IMR-90 (cell line): ENCODE measurements around the gene GPN1. TPM values are rescaled to one million over a fixed set of nuclear protein-coding genes. Genes with fewer than 3 reads are reported as not detected.

Experiments
- ATAC-seq: fragments of 200-7000 bp; cut with Tn5 transposase; 2 replicates; pipeline ENCODE4 v1.9.1; 2020; ENCODE audit warnings: low read depth, mild to moderate bottlenecking, moderate library complexity
- BruUV-seq: library from RNA; stranded (reverse); fragments of 400-500 nt; replicated peaks from 2 replicates; lab custom pipeline; 2021; lab: Mats Ljungman, UMichigan
- CTCF ChIA-PET: fragments of 300-600 bp; formaldehyde crosslinking; extraction: SDS; loops from one replicate; lab custom pipeline; 2021; ENCODE audit warnings: antibody characterized with exemption; lab: Yijun Ruan, JAX
- POLR2A ChIA-PET: fragments of 300-600 bp; sonication (Branson Sonifier 250); formaldehyde crosslinking; loops from one replicate; lab custom pipeline; 2022; ENCODE audit warnings: antibody characterized with exemption; ENCODE audit not compliant: unreplicated experiment; lab: Charles Lee
- DNase-seq: peaks from one replicate; pipeline ENCODE4 v3.0.0; 2013
- H2AFZ ChIP-seq: replicated peaks from 2 replicates; pipeline ENCODE3; 2013; ENCODE audit warnings: low read length, mild to moderate bottlenecking; ENCODE audit not compliant: poor library complexity
- H2AK5ac ChIP-seq: 2 replicates; pipeline ENCODE4 v1.6.1; 2013; ENCODE audit warnings: low read depth, low read length, inconsistent platforms
- H2AK9ac ChIP-seq: replicated peaks from 2 replicates; pipeline ENCODE3; 2013; ENCODE audit warnings: mild to moderate bottlenecking, low read depth, low read length, moderate library complexity; ENCODE audit not compliant: poor library complexity
- H2BK120ac ChIP-seq: 2 replicates; pipeline ENCODE4 v1.6.1; 2013; ENCODE audit warnings: low read depth, low read length, inconsistent platforms
- H2BK15ac ChIP-seq: 3 replicates; pipeline ENCODE4 v1.6.1; 2013; ENCODE audit warnings: low read depth, low read length, inconsistent platforms
- H2BK20ac ChIP-seq: 2 replicates; pipeline ENCODE4 v1.6.1; 2013; ENCODE audit warnings: low read depth, mild to moderate bottlenecking, inconsistent platforms, low read length, moderate library complexity
- H2BK5ac ChIP-seq: 2 replicates; pipeline ENCODE4 v1.6.1; 2013; ENCODE audit warnings: mild to moderate bottlenecking, low read depth, low read length, inconsistent platforms; ENCODE audit not compliant: poor library complexity, severe bottlenecking
- H3K14ac ChIP-seq: replicated peaks from 2 replicates; pipeline ENCODE4 v1.6.1; 2013; ENCODE audit warnings: low read depth, low read length, inconsistent platforms
- H3K18ac ChIP-seq: 2 replicates; pipeline ENCODE4 v1.6.1; 2013; ENCODE audit warnings: low read depth, low read length, control low read depth
- H3K23ac ChIP-seq: 2 replicates; pipeline ENCODE4 v1.6.1; 2013; ENCODE audit warnings: low read depth, low read length, inconsistent platforms
- H3K27ac ChIP-seq: 2 replicates; pipeline ENCODE4 v1.5.1; 2013; ENCODE audit warnings: mild to moderate bottlenecking, control low read depth, low read length; ENCODE audit not compliant: insufficient read depth
- H3K27me3 ChIP-seq: 2 replicates; pipeline ENCODE4 v1.6.1; 2013; ENCODE audit warnings: low read length; ENCODE audit not compliant: control insufficient read depth, insufficient read depth
- H3K36me3 ChIP-seq: 2 replicates; pipeline ENCODE4 v1.6.1; 2013; ENCODE audit warnings: low read length, mixed read lengths; ENCODE audit not compliant: control insufficient read depth, insufficient read depth
- H3K4ac ChIP-seq: 2 replicates; pipeline ENCODE4 v1.6.1; 2013; ENCODE audit warnings: low read depth, low read length, inconsistent platforms
- H3K4me1 ChIP-seq: 2 replicates; pipeline ENCODE4 v1.6.1; 2013; ENCODE audit warnings: low read length, mixed read lengths; ENCODE audit not compliant: control insufficient read depth, insufficient read depth
- H3K4me2 ChIP-seq: 2 replicates; pipeline ENCODE4 v1.6.1; 2013; ENCODE audit warnings: low read depth, mild to moderate bottlenecking, control low read depth, low read length, moderate library complexity
- H3K4me3 ChIP-seq: 2 replicates; pipeline ENCODE4 v1.5.1; 2013; ENCODE audit warnings: low read depth, mild to moderate bottlenecking, control low read depth, low read length, moderate library complexity; ENCODE audit not compliant: insufficient read depth
- H3K56ac ChIP-seq: 2 replicates; pipeline ENCODE4 v1.6.1; 2013; ENCODE audit warnings: low read length, inconsistent platforms; ENCODE audit not compliant: insufficient read depth; ENCODE audit errors: extremely low read depth
- H3K79me1 ChIP-seq, 2 experiments: 2 replicates each; pipeline ENCODE4 v1.6.1; 2013; ENCODE audit warnings: low read length in 2 of 2, inconsistent platforms in 1 of 2, low read depth in 1 of 2
- H3K9ac ChIP-seq: 2 replicates; pipeline ENCODE4 v1.6.1; 2013; ENCODE audit warnings: low read depth, low read length, control low read depth
- H3K9me1 ChIP-seq: 2 replicates; pipeline ENCODE4 v1.6.1; 2013; ENCODE audit warnings: low read length, inconsistent platforms; ENCODE audit not compliant: insufficient read depth
- H3K9me3 ChIP-seq: 2 replicates; pipeline ENCODE4 v1.6.1; 2013; ENCODE audit warnings: low read length; ENCODE audit not compliant: control insufficient read depth, insufficient read depth
- H4K20me1 ChIP-seq: 2 replicates; pipeline ENCODE4 v1.6.1; 2013; ENCODE audit warnings: low read length, inconsistent platforms; ENCODE audit not compliant: insufficient read depth
- H4K5ac ChIP-seq: 2 replicates; pipeline ENCODE4 v1.6.1; 2013; ENCODE audit warnings: mild to moderate bottlenecking, low read depth, low read length, control low read depth
- H4K8ac ChIP-seq, 2 experiments: 2 replicates each; pipeline ENCODE4 v1.6.1; 2013; ENCODE audit warnings: low read depth in 2 of 2, low read length in 2 of 2, control low read depth in 1 of 2, inconsistent platforms in 1 of 2
- H4K91ac ChIP-seq: 2 replicates; pipeline ENCODE4 v1.6.1; 2013; ENCODE audit warnings: low read depth, low read length, inconsistent platforms; ENCODE audit not compliant: insufficient read depth
- BHLHE40 ChIP-seq: fragments of 150-350 bp; IDR thresholded peaks from 2 replicates; pipeline ENCODE4 v1.6.1; 2016; ENCODE audit warnings: mild to moderate bottlenecking, low read depth, low read length
- CEBPB ChIP-seq: IDR thresholded peaks from 2 replicates; pipeline ENCODE4 v1.6.1; 2012; ENCODE audit warnings: low read depth, low read length, improper control_type of control experiment
- CHD1 ChIP-seq: IDR thresholded peaks from 2 replicates; pipeline ENCODE4 v1.6.1; 2012; ENCODE audit warnings: low read depth, low read length, improper control_type of control experiment
- FOS ChIP-seq: fragments of 150-350 bp; IDR thresholded peaks from 2 replicates; pipeline ENCODE4 v1.6.1; 2016; ENCODE audit warnings: low read depth, low read length
- MAFK ChIP-seq: IDR thresholded peaks from 2 replicates; pipeline ENCODE4 v1.6.1; 2012; ENCODE audit warnings: low read depth, low read length, improper control_type of control experiment
- MAZ ChIP-seq: IDR thresholded peaks from 2 replicates; pipeline ENCODE4 v1.6.1; 2012; ENCODE audit warnings: low read depth, mild to moderate bottlenecking, low read length, improper control_type of control experiment, moderate library complexity, borderline replicate concordance
- MXI1 ChIP-seq: IDR thresholded peaks from 2 replicates; pipeline ENCODE4 v1.6.1; 2012; ENCODE audit warnings: low read depth, mild to moderate bottlenecking, low read length, moderate library complexity, borderline replicate concordance
- NFE2L2 ChIP-seq: fragments of 150-350 bp; IDR thresholded peaks from 2 replicates; pipeline ENCODE4 v1.6.1; 2016; ENCODE audit warnings: low read depth, mild to moderate bottlenecking, low read length
- POLR2A ChIP-seq: IDR thresholded peaks from 2 replicates; pipeline ENCODE4 v1.6.1; 2012; ENCODE audit warnings: mild to moderate bottlenecking, low read depth, low read length
- RAD21 ChIP-seq: IDR thresholded peaks from 2 replicates; pipeline ENCODE4 v1.6.1; 2012; ENCODE audit warnings: low read length, improper control_type of control experiment
- RCOR1 ChIP-seq: IDR thresholded peaks from 2 replicates; pipeline ENCODE4 v1.6.1; 2012; ENCODE audit warnings: mild to moderate bottlenecking, low read length, improper control_type of control experiment; ENCODE audit not compliant: insufficient replicate concordance
- RFX5 ChIP-seq: IDR thresholded peaks from 2 replicates; pipeline ENCODE4 v1.8.0; 2012; ENCODE audit warnings: low read depth, mild to moderate bottlenecking, low read length, moderate library complexity
- SMC3 ChIP-seq: fragments of 150-350 bp; IDR thresholded peaks from 2 replicates; pipeline ENCODE4 v1.6.1; 2016; ENCODE audit warnings: low read depth, mild to moderate bottlenecking, antibody characterized with exemption, low read length, moderate library complexity
- WGBS, 2 experiments: methylation state at CpG; one replicate each; pipeline versions ENCODE4 v1.1.5 to v1.1.7; 2013; ENCODE audit warnings: missing lambda C conversion rate in 2 of 2; ENCODE audit not compliant: insufficient read length in 1 of 2; ENCODE audit errors: extremely low coverage in 2 of 2; 5-methylcytosine and 5-hydroxymethylcytosine counted together
- dilution Hi-C: fragments of 300-500 bp; cut with HindIII; formaldehyde crosslinking; loops from one replicate; pipeline ENCODE4 v1.14.3; 2018; ENCODE audit warnings: low sequenced_read_pairs; ENCODE audit not compliant: unreplicated experiment
- in situ Hi-C: fragments of 300-500 bp; cut with MboI; formaldehyde crosslinking; loops from 3 replicates; pipeline ENCODE4 v1.14.3; 2019; ENCODE audit warnings: low sequenced_read_pairs, inconsistent platforms, mixed read lengths
- intact Hi-C: fragments of 100-400 bp; cut with micrococcal nuclease; formaldehyde crosslinking; loops from 2 replicates; pipeline ENCODE4 v1.10.0; 2022
- polyA plus RNA-seq, 3 experiments: library from polyadenylated mRNA; depleted of rRNA; stranded (reverse); fragments of >200 nt; gene quantifications; 2 replicates each; pipeline ENCODE4 v1.2.3, GENCODE V29; 2012; ENCODE audit warnings: low replicate concordance in 1 of 3
- total RNA-seq: library from RNA; depleted of rRNA; stranded (reverse); fragments of >200 nt; gene quantifications from 2 replicates; pipeline ENCODE4 v1.2.3, GENCODE V29; 2012
- TF ChIP-seq, protein P1 (sequence below): fragments of 150-350 bp; IDR thresholded peaks from 2 replicates; pipeline ENCODE4 v1.6.1; 2017; ENCODE audit warnings: mild to moderate bottlenecking, antibody characterized with exemption, low read length, low read depth
- TF ChIP-seq, protein P2 (sequence below): fragments of 150-350 bp; IDR thresholded peaks from 2 replicates; pipeline ENCODE4 v1.6.1; 2016; ENCODE audit warnings: low read depth, mild to moderate bottlenecking, low read length, moderate library complexity, borderline replicate concordance
- TF ChIP-seq, protein P3 (sequence below): conservative IDR thresholded peaks from 2 replicates; pipeline ENCODE4 v1.5.1; 2012; ENCODE audit warnings: mild to moderate bottlenecking, low read depth, low read length, improper control_type of control experiment

Gene GPN1
- total and polyA plus RNA-seq, 2 of the 4 experiments (the other 2 are of a cell fraction): 37.8 to 63.8 TPM

DNA sequence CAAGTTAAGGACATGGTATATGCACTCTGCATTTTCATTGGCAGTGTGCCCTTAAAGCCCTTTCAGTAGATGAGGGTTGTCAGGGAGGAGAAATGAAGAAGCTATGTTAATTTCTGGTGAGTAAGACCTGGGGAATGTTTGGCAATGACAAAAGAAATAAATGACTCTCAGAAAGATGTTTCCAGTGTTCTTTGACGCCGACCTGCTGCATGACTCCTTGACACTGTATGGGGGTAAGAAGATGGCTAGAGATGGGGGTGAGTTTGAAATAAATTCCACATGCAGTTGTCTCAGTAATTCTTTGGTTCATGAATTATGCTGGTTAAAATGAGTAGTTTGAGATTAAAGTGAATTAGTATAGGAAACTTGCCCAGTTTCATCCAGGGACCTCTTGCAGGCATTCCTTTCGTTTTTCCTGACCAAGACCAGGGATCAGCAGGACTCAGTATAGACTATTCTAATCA is 5.9 kb upstream of the GPN1 start:
- H2BK120ac ChIP-seq: no peak overlapping the region
- CTCF ChIA-PET: no interaction called here
- no peak overlapping the region for H2BK15ac ChIP-seq
- H4K5ac ChIP-seq: no peak overlapping the region
- peaks cover 3 to 14% of the 10 kb centered on the region in 2 experiments; a peak in 2 of 4 replicates for H3K79me1 ChIP-seq
- H3K4ac ChIP-seq: no peak overlapping the region
- no peak overlapping the region for H3K18ac ChIP-seq
- peaks cover 8% of the 10 kb centered on the region; the same call in 1 of the 2 replicates for H3K9me1 ChIP-seq
- TF ChIP-seq RAD21: no peak; the same call in 1 of the 2 replicates
- TF ChIP-seq MAFK: no peak
- TF ChIP-seq CEBPB: no peak
- TF ChIP-seq, protein P1, sequence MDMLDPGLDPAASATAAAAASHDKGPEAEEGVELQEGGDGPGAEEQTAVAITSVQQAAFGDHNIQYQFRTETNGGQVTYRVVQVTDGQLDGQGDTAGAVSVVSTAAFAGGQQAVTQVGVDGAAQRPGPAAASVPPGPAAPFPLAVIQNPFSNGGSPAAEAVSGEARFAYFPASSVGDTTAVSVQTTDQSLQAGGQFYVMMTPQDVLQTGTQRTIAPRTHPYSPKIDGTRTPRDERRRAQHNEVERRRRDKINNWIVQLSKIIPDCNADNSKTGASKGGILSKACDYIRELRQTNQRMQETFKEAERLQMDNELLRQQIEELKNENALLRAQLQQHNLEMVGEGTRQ: no peak
- no peak for TF ChIP-seq RFX5
- TF ChIP-seq MAZ: no peak
- no peak for TF ChIP-seq FOS
- TF ChIP-seq, protein P2, sequence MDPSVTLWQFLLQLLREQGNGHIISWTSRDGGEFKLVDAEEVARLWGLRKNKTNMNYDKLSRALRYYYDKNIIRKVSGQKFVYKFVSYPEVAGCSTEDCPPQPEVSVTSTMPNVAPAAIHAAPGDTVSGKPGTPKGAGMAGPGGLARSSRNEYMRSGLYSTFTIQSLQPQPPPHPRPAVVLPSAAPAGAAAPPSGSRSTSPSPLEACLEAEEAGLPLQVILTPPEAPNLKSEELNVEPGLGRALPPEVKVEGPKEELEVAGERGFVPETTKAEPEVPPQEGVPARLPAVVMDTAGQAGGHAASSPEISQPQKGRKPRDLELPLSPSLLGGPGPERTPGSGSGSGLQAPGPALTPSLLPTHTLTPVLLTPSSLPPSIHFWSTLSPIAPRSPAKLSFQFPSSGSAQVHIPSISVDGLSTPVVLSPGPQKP: no peak
- TF ChIP-seq NFE2L2: no peak
- TF ChIP-seq, protein P3, sequence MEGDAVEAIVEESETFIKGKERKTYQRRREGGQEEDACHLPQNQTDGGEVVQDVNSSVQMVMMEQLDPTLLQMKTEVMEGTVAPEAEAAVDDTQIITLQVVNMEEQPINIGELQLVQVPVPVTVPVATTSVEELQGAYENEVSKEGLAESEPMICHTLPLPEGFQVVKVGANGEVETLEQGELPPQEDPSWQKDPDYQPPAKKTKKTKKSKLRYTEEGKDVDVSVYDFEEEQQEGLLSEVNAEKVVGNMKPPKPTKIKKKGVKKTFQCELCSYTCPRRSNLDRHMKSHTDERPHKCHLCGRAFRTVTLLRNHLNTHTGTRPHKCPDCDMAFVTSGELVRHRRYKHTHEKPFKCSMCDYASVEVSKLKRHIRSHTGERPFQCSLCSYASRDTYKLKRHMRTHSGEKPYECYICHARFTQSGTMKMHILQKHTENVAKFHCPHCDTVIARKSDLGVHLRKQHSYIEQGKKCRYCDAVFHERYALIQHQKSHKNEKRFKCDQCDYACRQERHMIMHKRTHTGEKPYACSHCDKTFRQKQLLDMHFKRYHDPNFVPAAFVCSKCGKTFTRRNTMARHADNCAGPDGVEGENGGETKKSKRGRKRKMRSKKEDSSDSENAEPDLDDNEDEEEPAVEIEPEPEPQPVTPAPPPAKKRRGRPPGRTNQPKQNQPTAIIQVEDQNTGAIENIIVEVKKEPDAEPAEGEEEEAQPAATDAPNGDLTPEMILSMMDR: no peak
- no peak for TF ChIP-seq SMC3
- no peak for TF ChIP-seq CHD1
- TF ChIP-seq MXI1: no peak
- no peak for TF ChIP-seq POLR2A
- TF ChIP-seq RCOR1: no peak
- no peak for TF ChIP-seq BHLHE40
- H2AK9ac ChIP-seq: no peak overlapping the region
- H4K8ac ChIP-seq: no peak overlapping the region
- H2BK5ac ChIP-seq: no peak overlapping the region
- peak overlapping the region; percentile 56 for H3K4me2 ChIP-seq
- dilution Hi-C loops: no loop called here
- POLR2A ChIA-PET: no interaction called here
- no peak overlapping the region for H2AK5ac ChIP-seq
- no peaks in the 10 kb centered on the region for H4K20me1 ChIP-seq
- no peak overlapping the region for H2BK20ac ChIP-seq
- in situ Hi-C loops: no loop called here
- peaks cover 22% of the 10 kb centered on the region for H3K36me3 ChIP-seq
- no peak overlapping the region for H3K4me3 ChIP-seq
- no peak overlapping the region for H2AFZ ChIP-seq
- 18% methylated on average over 2 of the region's 3 CpGs; no CpG with 5 or more reads in 1 of the 2 experiments for WGBS, 2 experiments
- ATAC-seq (peak; percentile 78), DNase-seq (peak; percentile 84)
- no peaks in the 10 kb centered on the region for H3K27me3 ChIP-seq
- no peak overlapping the region for H3K14ac ChIP-seq
- H3K27ac ChIP-seq: no peak overlapping the region
- no peak overlapping the region for H3K9ac ChIP-seq
- peaks cover 11% of the 10 kb centered on the region for H3K4me1 ChIP-seq
- H3K23ac ChIP-seq: no peak overlapping the region
- no peak overlapping the region for H3K56ac ChIP-seq
- intact Hi-C loops: loop anchor here (10.0 kb wide), 1 partner anchor 218 kb away; the partner anchor contains the start of gene PPM1G
- H3K9me3 ChIP-seq: no peaks in the 10 kb centered on the region
- H4K91ac ChIP-seq: no peak overlapping the region
- no TSS peak for BruUV-seq
